Measurements from ENCODE around the gene MAL.

DNA sequence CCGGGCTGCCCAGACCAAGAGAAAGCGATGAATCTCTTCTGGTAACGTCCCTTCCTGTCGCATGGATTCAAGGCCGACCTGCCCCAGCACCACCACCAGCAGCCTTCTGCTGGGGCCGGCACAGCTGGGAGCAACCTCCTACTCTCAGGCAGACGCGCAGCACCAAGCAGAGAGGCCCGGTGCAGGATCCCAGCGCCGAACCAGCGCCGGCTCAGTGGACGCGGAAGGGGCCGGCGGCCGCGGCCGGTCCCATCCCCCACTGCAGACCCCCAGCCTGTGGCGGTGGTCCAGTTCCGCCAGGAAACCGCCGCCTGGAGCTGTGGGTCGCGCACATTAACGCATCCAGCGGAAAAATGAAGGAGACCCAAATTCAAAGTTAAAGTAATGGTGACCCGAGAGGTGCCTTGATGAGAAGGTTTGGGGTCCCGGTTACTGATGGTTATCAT, 525 bp upstream of the MAL start:
- TF ChIP-seq, protein P1, sequence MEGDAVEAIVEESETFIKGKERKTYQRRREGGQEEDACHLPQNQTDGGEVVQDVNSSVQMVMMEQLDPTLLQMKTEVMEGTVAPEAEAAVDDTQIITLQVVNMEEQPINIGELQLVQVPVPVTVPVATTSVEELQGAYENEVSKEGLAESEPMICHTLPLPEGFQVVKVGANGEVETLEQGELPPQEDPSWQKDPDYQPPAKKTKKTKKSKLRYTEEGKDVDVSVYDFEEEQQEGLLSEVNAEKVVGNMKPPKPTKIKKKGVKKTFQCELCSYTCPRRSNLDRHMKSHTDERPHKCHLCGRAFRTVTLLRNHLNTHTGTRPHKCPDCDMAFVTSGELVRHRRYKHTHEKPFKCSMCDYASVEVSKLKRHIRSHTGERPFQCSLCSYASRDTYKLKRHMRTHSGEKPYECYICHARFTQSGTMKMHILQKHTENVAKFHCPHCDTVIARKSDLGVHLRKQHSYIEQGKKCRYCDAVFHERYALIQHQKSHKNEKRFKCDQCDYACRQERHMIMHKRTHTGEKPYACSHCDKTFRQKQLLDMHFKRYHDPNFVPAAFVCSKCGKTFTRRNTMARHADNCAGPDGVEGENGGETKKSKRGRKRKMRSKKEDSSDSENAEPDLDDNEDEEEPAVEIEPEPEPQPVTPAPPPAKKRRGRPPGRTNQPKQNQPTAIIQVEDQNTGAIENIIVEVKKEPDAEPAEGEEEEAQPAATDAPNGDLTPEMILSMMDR (IDR thresholded peaks at IDR 0.05; ENCODE audit: poor library complexity, severe bottlenecking): no peak
- TF ChIP-seq REST (IDR thresholded peaks at IDR 0.05; ENCODE audit: borderline replicate concordance) (no peak), MXI1 (conservative IDR thresholded peaks at IDR 0.05; ENCODE audit: poor library complexity, severe bottlenecking) (no peak), SMC3 (conservative IDR thresholded peaks at IDR 0.05; ENCODE audit: poor library complexity) (no peak), EZH2 (IDR thresholded peaks at IDR 0.05; ENCODE audit: borderline replicate concordance, insufficient read depth, low read length, poor library complexity, severe bottlenecking) (no peak), TAF1 (IDR thresholded peaks at IDR 0.05; ENCODE audit: low read depth) (no peak)

Data from neural cell (in vitro differentiated cells).